NCI-H2196 treated with DMSO at 0.1 percent for 48 hours (cell line): ENCODE measurements around the gene CCDC88C.

Experiments
- DNase-seq: peaks from one replicate; lab custom pipeline; 2025; ENCODE audit not compliant: unreplicated experiment; lab: John Stamatoyannopoulos, UW

CCDC88C gene

GRCh38 chr14:91295851-91296796, 121.5 kb downstream of the CCDC88C start:
- no peak for DNase-seq

GRCh38 chr14:91295276-91295845, 122.3 kb downstream of the CCDC88C start:
- DNase-seq: no peak

- no peak for DNase-seq
Measured at GRCh38 chr14:91294153-91294552, 123.5 kb downstream of the CCDC88C start.

GRCh38 chr14:91293281-91293680, 124.3 kb downstream of the CCDC88C start:
- DNase-seq: no peak

GRCh38 chr14:91292491-91292890, 125.1 kb downstream of the CCDC88C start:
- no peak for DNase-seq

- DNase-seq: no peak
Measured at GRCh38 chr14:91291786-91292405, 125.7 kb downstream of the CCDC88C start.

- DNase-seq: no peak
Measured at GRCh38 chr14:91290986-91291385, 126.6 kb downstream of the CCDC88C start.

- DNase-seq: no peak
Measured at GRCh38 chr14:91289464-91289863, 128.2 kb downstream of the CCDC88C start.

- no peak for DNase-seq
Measured at GRCh38 chr14:91288876-91289275, 128.7 kb downstream of the CCDC88C start.

GRCh38 chr14:91286530-91286937, 131.1 kb downstream of the CCDC88C start:
- no peak for DNase-seq

GRCh38 chr14:91284791-91285548, 132.7 kb downstream of the CCDC88C start:
- DNase-seq: no peak

- no peak for DNase-seq
Measured at GRCh38 chr14:91284146-91284790, 133.4 kb downstream of the CCDC88C start.

- DNase-seq: no peak
Measured at GRCh38 chr14:91283666-91284065, 134.0 kb downstream of the CCDC88C start.

- no peak for DNase-seq
Measured at GRCh38 chr14:91282954-91283645, 134.5 kb downstream of the CCDC88C start.

GRCh38 chr14:91281346-91281745, 136.3 kb downstream of the CCDC88C start:
- no peak for DNase-seq

- peak; percentile 20 for DNase-seq
Measured at GRCh38 chr14:91280129-91280528, 137.5 kb downstream of the CCDC88C start.

- DNase-seq: no peak
Measured at GRCh38 chr14:91279354-91279753, 138.3 kb downstream of the CCDC88C start.

- no peak for DNase-seq
Measured at GRCh38 chr14:91278383-91278715, 139.3 kb downstream of the CCDC88C start.

- no peak for DNase-seq
Measured at GRCh38 chr14:91277546-91278382, 139.9 kb downstream of the CCDC88C start.
